Endothelial cell of umbilical vein (primary cell): ENCODE data around the gene NIN.

Source experiments
- MYC ChIP-seq: IDR thresholded peaks from one replicate; pipeline ENCODE4 v1.6.1; 2011; ENCODE audit warnings: mild to moderate bottlenecking, low read depth, low read length
- POLR2A ChIP-seq: IDR thresholded peaks from 2 replicates; pipeline ENCODE4 v1.6.1; 2012; ENCODE audit warnings: low read depth, mild to moderate bottlenecking, control low read depth, low read length
- POLR2AphosphoS5 ChIP-seq: IDR thresholded peaks from 2 replicates; pipeline ENCODE4 v1.6.1; 2012; ENCODE audit warnings: low read depth, mild to moderate bottlenecking, control low read depth, low read length, moderate library complexity; ENCODE audit not compliant: insufficient read depth
- TF ChIP-seq, protein P1 (sequence below), 2 donors: IDR thresholded peaks; 1 replicate in 1 of 2; 2 replicates in 1 of 2; pipeline ENCODE4 v1.5.1; 2011; ENCODE audit warnings: low read length in 2 of 2, mild to moderate bottlenecking in 2 of 2, moderate library complexity in 2 of 2, control low read depth in 1 of 2, inconsistent platforms in 1 of 2, low read depth in 1 of 2; ENCODE audit not compliant: insufficient read depth in 1 of 2; ENCODE audit errors: extremely low read depth in 1 of 2

DNA sequence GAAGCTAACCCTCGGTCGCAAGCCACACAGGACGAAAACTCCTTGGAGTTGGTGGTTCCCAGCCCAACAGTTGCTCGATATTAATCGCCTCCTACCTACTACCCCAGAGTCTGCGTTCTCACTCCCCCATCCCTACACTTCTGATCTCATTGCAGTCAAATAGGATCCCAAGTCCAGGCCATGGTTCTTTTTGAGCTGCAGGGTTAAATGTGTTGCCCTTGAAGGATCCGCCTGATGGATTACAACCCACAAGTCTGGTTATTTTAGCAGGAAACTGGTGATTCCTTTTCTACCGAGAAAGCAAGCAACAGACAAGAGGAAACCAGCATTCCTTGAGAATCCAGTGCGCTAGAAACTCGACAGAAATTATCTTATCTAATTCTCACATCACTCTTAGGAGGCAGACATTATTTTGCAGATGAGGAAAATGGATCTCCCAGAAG lies 785 bp upstream of the NIN start:
- TF ChIP-seq POLR2A (no peak), MYC (no peak), POLR2AphosphoS5 (no peak)
- TF ChIP-seq, protein P1, sequence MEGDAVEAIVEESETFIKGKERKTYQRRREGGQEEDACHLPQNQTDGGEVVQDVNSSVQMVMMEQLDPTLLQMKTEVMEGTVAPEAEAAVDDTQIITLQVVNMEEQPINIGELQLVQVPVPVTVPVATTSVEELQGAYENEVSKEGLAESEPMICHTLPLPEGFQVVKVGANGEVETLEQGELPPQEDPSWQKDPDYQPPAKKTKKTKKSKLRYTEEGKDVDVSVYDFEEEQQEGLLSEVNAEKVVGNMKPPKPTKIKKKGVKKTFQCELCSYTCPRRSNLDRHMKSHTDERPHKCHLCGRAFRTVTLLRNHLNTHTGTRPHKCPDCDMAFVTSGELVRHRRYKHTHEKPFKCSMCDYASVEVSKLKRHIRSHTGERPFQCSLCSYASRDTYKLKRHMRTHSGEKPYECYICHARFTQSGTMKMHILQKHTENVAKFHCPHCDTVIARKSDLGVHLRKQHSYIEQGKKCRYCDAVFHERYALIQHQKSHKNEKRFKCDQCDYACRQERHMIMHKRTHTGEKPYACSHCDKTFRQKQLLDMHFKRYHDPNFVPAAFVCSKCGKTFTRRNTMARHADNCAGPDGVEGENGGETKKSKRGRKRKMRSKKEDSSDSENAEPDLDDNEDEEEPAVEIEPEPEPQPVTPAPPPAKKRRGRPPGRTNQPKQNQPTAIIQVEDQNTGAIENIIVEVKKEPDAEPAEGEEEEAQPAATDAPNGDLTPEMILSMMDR (IDR thresholded peaks at IDR 0.05; ENCODE audit: extremely low read depth in 1 of 2, insufficient read depth in 1 of 2, low read depth in 1 of 2, low read length in 2 of 2) = no peak
